HepG2 (cell line): Measurements from ENCODE around the gene CD9. TPM values are rescaled to one million over a fixed set of nuclear protein-coding genes. Genes with fewer than 3 reads are reported as not detected.

Experiments
- ATAC-seq: fragments of 200-7000 bp; cut with Tn5 transposase; 3 replicates; pipeline ENCODE4 v1.9.1; 2020; ENCODE audit warnings: mild to moderate bottlenecking, moderate library complexity
- BruUV-seq: library from RNA; stranded (reverse); fragments of 400-500 nt; replicated peaks from 2 replicates; lab custom pipeline; 2021; lab: Mats Ljungman, UMichigan
- CTCF ChIA-PET: fragments of 300-600 bp; formaldehyde crosslinking; extraction: SDS; loops from one replicate; lab custom pipeline; 2021; ENCODE audit warnings: low total read pairs, inconsistent platforms, low intra/inter-chr PET ratio; lab: Yijun Ruan, JAX
- POLR2A ChIA-PET: fragments of 350-600 bp; sonication (Branson Sonifier 250); formaldehyde crosslinking; loops from one replicate; lab custom pipeline; 2020; ENCODE audit warnings: antibody characterized with exemption, inconsistent platforms; lab: Yijun Ruan, JAX
- DNase-seq: peaks from one replicate; pipeline ENCODE4 v3.0.0-alpha.2; 2015; ENCODE audit warnings: low spot score
- FAIRE-seq: peaks from 3 replicates; lab custom pipeline; 2011; peaks lifted over from hg19 to GRCh38; lab: Jason Lieb, UNC
- H2AFZ ChIP-seq: one replicate; pipeline ENCODE4 v1.6.1; 2011; ENCODE audit warnings: low read length, inconsistent platforms
- H3K27ac ChIP-seq: fragments of 300-600 bp; 3 replicates; pipeline ENCODE4 v1.8.0; 2011; ENCODE audit warnings: mixed run types, mild to moderate bottlenecking, mixed read lengths, low read length, inconsistent platforms; ENCODE audit not compliant: insufficient read depth; ENCODE audit errors: extremely low read length
- H3K27me3 ChIP-seq, 2 experiments: fragments of 200-600 bp in 1 of 2; 2 replicates in 1 of 2; 3 replicates in 1 of 2; pipeline versions ENCODE4 v1.6.0 to v1.8.0; 2011; ENCODE audit warnings: low read length in 2 of 2, mild to moderate bottlenecking in 2 of 2, moderate library complexity in 2 of 2, inconsistent platforms in 1 of 2; ENCODE audit not compliant: insufficient read depth in 2 of 2, control insufficient read depth in 1 of 2
- H3K36me3 ChIP-seq, 2 experiments: fragments of 200-600 bp in 1 of 2; replicated peaks in 1 of 2; 2 replicates in 1 of 2; 3 replicates in 1 of 2; pipeline versions ENCODE4 v1.5.1 to v1.8.0; 2011; ENCODE audit warnings: low read length in 2 of 2, inconsistent platforms in 1 of 2; ENCODE audit not compliant: insufficient read depth in 2 of 2, control insufficient read depth in 1 of 2
- H3K4me1 ChIP-seq: 2 replicates; pipeline ENCODE4 v1.5.1; 2012; ENCODE audit warnings: low read length, inconsistent platforms; ENCODE audit not compliant: insufficient read depth
- H3K4me2 ChIP-seq: 2 replicates; pipeline ENCODE4 v1.6.0; 2011; ENCODE audit warnings: low read depth, low read length, inconsistent platforms
- H3K4me3 ChIP-seq, 3 experiments: fragments of 200-600 bp in 1 of 3; sonication (generic), shearing (Covaris generic) in 1 of 3; replicated peaks in 1 of 3; 2 replicates each; pipeline ENCODE4 v1.5.1; 2011 to 2016; ENCODE audit warnings: low read length in 3 of 3, inconsistent platforms in 2 of 3, low read depth in 2 of 3, mild to moderate bottlenecking in 2 of 3, control low read depth in 1 of 3, mixed read lengths in 1 of 3; ENCODE audit not compliant: insufficient read depth in 1 of 3
- H3K79me2 ChIP-seq: one replicate; pipeline ENCODE4 v1.6.1; 2011; ENCODE audit warnings: low read length, inconsistent platforms; ENCODE audit not compliant: insufficient read depth
- H3K9ac ChIP-seq: 2 replicates; pipeline ENCODE4 v1.6.0; 2011; ENCODE audit warnings: mild to moderate bottlenecking, low read depth, low read length, inconsistent platforms; ENCODE audit not compliant: insufficient read depth
- H3K9me3 ChIP-seq: 2 replicates; pipeline ENCODE4 v1.5.1; 2012; ENCODE audit warnings: mild to moderate bottlenecking, low read length
- H4K20me1 ChIP-seq: 2 replicates; pipeline ENCODE4 v1.6.0; 2011; ENCODE audit warnings: inconsistent platforms, mild to moderate bottlenecking, low read length, moderate library complexity; ENCODE audit not compliant: insufficient read depth
- BORCS8-MEF2B ChIP-seq: sonication (generic); formaldehyde crosslinking; IDR thresholded peaks from 2 replicates; pipeline ENCODE4 v1.8.0; 2022; ENCODE audit warnings: mild to moderate bottlenecking, missing genetic modification reagents
- CREM ChIP-seq, 2 experiments: sonication (generic) in 1 of 2; formaldehyde crosslinking in 1 of 2; IDR thresholded peaks; 2 replicates each; pipeline versions ENCODE4 v1.4.0 to v1.6.1; 2016 to 2020; ENCODE audit warnings: antibody characterized with exemption in 1 of 2, mild to moderate bottlenecking in 1 of 2, missing genetic modification reagents in 1 of 2
- ELF3 ChIP-seq: IDR thresholded peaks from 2 replicates; pipeline ENCODE4 v1.6.1; 2016; ENCODE audit warnings: missing genetic modification reagents, missing compliant biosample characterization
- FOSL1 ChIP-seq: sonication (generic); formaldehyde crosslinking; IDR thresholded peaks from 2 replicates; pipeline ENCODE4 v1.9.0; 2021; ENCODE audit warnings: missing genetic modification reagents, borderline replicate concordance
- FOXP1 ChIP-seq, 2 experiments: fragments of 450-650 bp in 1 of 2; IDR thresholded peaks; 2 replicates each; pipeline ENCODE4 v1.6.1; 2017 to 2018; ENCODE audit warnings: antibody characterized with exemption in 1 of 2
- GTF2F1 ChIP-seq: fragments of 150-350 bp; IDR thresholded peaks from 2 replicates; pipeline ENCODE4 v1.6.1; 2014; ENCODE audit warnings: low read length
- KDM4B ChIP-seq: sonication (generic); formaldehyde crosslinking; IDR thresholded peaks from 2 replicates; pipeline ENCODE4 v1.4.0; 2020; ENCODE audit warnings: missing genetic modification reagents
- MBNL3 ChIP-seq: fragments of 250-450 bp; sonication (Bioruptor Pico); conservative IDR thresholded peaks from 2 replicates; pipeline ENCODE4 v1.8.0; 2022; ENCODE audit warnings: mild to moderate bottlenecking, inconsistent platforms
- NR2C2 ChIP-seq: sonication (generic); formaldehyde crosslinking; IDR thresholded peaks from 2 replicates; pipeline ENCODE4 v1.4.0; 2020; ENCODE audit warnings: missing genetic modification reagents, mild to moderate bottlenecking, moderate library complexity, borderline replicate concordance
- SYNCRIP ChIP-seq: fragments of 200-400 bp; formaldehyde crosslinking; IDR thresholded peaks from 2 replicates; pipeline ENCODE4 v1.6.1; 2018; ENCODE audit warnings: mild to moderate bottlenecking, low read depth, low read length; ENCODE audit not compliant: insufficient read depth
- ZNF251 ChIP-seq: sonication (generic); formaldehyde crosslinking; IDR thresholded peaks from 2 replicates; pipeline ENCODE4 v1.9.0; 2021; ENCODE audit warnings: mild to moderate bottlenecking, missing genetic modification reagents
- ZNF652 ChIP-seq: IDR thresholded peaks from 2 replicates; pipeline ENCODE4 v1.6.1; 2016; ENCODE audit warnings: low read depth, borderline replicate concordance
- ZNF800 ChIP-seq: sonication (generic); formaldehyde crosslinking; IDR thresholded peaks from 2 replicates; pipeline ENCODE4 v1.4.0; 2020; ENCODE audit warnings: missing genetic modification reagents
- ZNF878 ChIP-seq: sonication (generic); formaldehyde crosslinking; IDR thresholded peaks from 2 replicates; pipeline ENCODE4 v1.8.1; 2023; ENCODE audit warnings: mild to moderate bottlenecking, missing genetic modification reagents, moderate library complexity
- WGBS: methylation state at CpG from one replicate; pipeline ENCODE4 v1.1.6; 2017; ENCODE audit warnings: low lambda C conversion rate; 5-methylcytosine and 5-hydroxymethylcytosine counted together
- in situ Hi-C: cut with HindIII; loops from 2 replicates; pipeline ENCODE4 v1.10.0; 2017; ENCODE audit warnings: low pct_unique_long_range_greater_than_20kb; ENCODE audit not compliant: extremely low pct_ligation_motif_present
- intact Hi-C: fragments of 100-400 bp; cut with micrococcal nuclease; formaldehyde crosslinking; loops from one replicate; pipeline ENCODE4 v1.10.0; 2022; ENCODE audit not compliant: unreplicated experiment
- polyA plus RNA-seq, 8 experiments: library from polyadenylated mRNA; depleted of rRNA in 3 of 8; stranded (reverse) in 7 of 8; unstranded in 1 of 8; fragments of >200 nt; fragmentation: Illumina TruSeq in 4 of 8; extraction: Trizol in 4 of 8; gene quantifications; 2 replicates each; pipeline versions ENCODE4 v1.2.1 to v1.2.3, GENCODE V29; 2011 to 2016; ENCODE audit warnings: low read depth in 4 of 8, missing spikeins in 1 of 8, mixed read lengths in 1 of 8; ENCODE audit not compliant: insufficient read depth in 1 of 8
- total RNA-seq, 5 experiments: library from RNA; depleted of rRNA; stranded (reverse); fragments of >200 nt; fragmentation: Illumina TruSeq; extraction: Trizol; gene quantifications; 2 replicates each; pipeline ENCODE4 v1.2.3, GENCODE V29; 2016; ENCODE audit warnings: low read depth in 1 of 5

CD9 gene
- total and polyA plus RNA-seq, 2 of the 13 experiments (the other 11 are each of a cell fraction or from before 2014, with no cell fraction given), result 5.8 to 38.3 TPM

- TF ChIP-seq ZNF800, result no peak
- TF ChIP-seq, all 625 proteins: peak for 3
Measured at GRCh38 chr12:6235906-6236640, 35.9 kb downstream of the CD9 start (continued).

GRCh38 chr12:6236641-6236940, 36.4 kb downstream of the CD9 start:
- no TSS peak for BruUV-seq
- no peak for ATAC-seq
- H3K9ac ChIP-seq, result no peak overlapping the region
- H3K27ac ChIP-seq, result no peak overlapping the region
- no peaks in the 10 kb centered on the region for H3K79me2 ChIP-seq
- ChIA-PET CTCF (no interaction called here), POLR2A (no interaction called here)
- H4K20me1 ChIP-seq, result no peaks in the 10 kb centered on the region
- 97% methylated on average over 6 of the region's 6 CpGs for WGBS
- no peak overlapping the region for H3K4me2 ChIP-seq
- no peak overlapping the region for H2AFZ ChIP-seq
- no peak for FAIRE-seq
- peaks cover 55% of the 10 kb centered on the region for H3K4me1 ChIP-seq
- no peaks in the 10 kb centered on the region for H3K9me3 ChIP-seq
- H3K27me3 ChIP-seq, result peaks cover 0 to 4% of the 10 kb centered on the region in 2 experiments; a peak in 3 of 5 replicates
- no peak for TF ChIP-seq KDM4B (CRISPR knock-in tag)
- no peak for TF ChIP-seq MBNL3 (CRISPR knock-in tag)
- no peak for TF ChIP-seq CREM (IDR thresholded peaks at IDR 0.05)
- TF ChIP-seq CREM (CRISPR knock-in tag; IDR thresholded peaks at IDR 0.05), result no peak
- TF ChIP-seq FOSL1, result no peak
- TF ChIP-seq ELF3 (CRISPR knock-in tag), result no peak
- no peak for TF ChIP-seq ZNF878 (CRISPR knock-in tag)
- no peak for TF ChIP-seq SYNCRIP
- TF ChIP-seq GTF2F1, result no peak
- no peak for TF ChIP-seq ZNF652 (CRISPR knock-in tag)
- no peak for TF ChIP-seq BORCS8-MEF2B (CRISPR knock-in tag)
- TF ChIP-seq NR2C2 (CRISPR knock-in tag), result no peak
- no peak for TF ChIP-seq ZNF251
- no peak for TF ChIP-seq FOXP1 (IDR thresholded peaks at IDR 0.05)
- no peak for TF ChIP-seq FOXP1 (CRISPR knock-in tag; IDR thresholded peaks at IDR 0.05)
- no peak overlapping the region for H3K4me3 ChIP-seq
- in situ Hi-C loops (no loop called here), intact Hi-C loops (no loop called here)
- DNase-seq, result no peak
- H3K36me3 ChIP-seq, result peaks cover 0 to 5% of the 10 kb centered on the region in 2 experiments; a peak in 2 of 5 replicates
